ENCODE results near the gene C1QL4. TPM values are rescaled to one million over a fixed set of nuclear protein-coding genes. Genes with fewer than 3 reads are reported as not detected.

C1QL4 gene
- total and polyA plus RNA-seq, 9 of the 15 experiments (the other 6 are each of a cell fraction or from before 2014, with no cell fraction given): 0.08 to 2.1 (median 0.31) TPM

DNA sequence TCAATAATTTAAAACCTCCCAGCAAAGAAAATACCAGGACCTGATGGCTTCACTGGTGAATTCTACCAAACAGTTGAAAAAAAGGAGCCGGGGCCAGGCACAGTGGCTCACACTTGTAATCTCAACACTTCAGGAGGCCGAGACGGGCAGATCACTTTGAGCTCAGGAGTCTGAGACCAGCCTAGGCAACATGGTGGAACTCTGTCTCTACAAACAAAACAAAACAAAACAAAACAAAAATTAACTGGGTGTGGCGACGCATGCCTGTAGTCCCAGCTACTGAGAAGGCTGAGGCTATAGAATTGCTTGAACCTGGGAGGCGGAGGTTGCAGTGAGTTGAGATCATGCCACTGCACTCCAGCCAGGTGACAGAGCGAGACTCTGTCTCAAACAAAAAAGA, 27.6 kb downstream of the C1QL4 start:
- ChIA-PET POLR2A (interaction anchor here (0.6 to 1.5 kb wide), 3 partner anchors 9 to 33 kb away, joined by 3 to 4 read pairs (median 4); partner anchors contain the start of gene TROAP), CTCF (ENCODE audit: low intra/inter-chr PET ratio) (interaction anchor here (0.7 kb wide), 1 partner anchor 22 kb away, joined by 3 read pairs; no protein-coding TSS in a partner anchor)
- Histone ChIP-seq H3K4me2 (ENCODE audit: insufficient read depth, low read length) (no peak overlapping the region), H3K4me1 (replicated peaks in 1 of 2; ENCODE audit: control insufficient read depth in 2 of 2, insufficient read depth in 2 of 2, low read length in 2 of 2) (peaks cover 10 to 14% of the 10 kb centered on the region in 2 experiments; a peak in 3 of 5 replicates), H2AFZ (ENCODE audit: low read depth, low read length) (peak overlapping the region; percentile 88), H4K20me1 (replicated peaks; ENCODE audit: control insufficient read depth, insufficient read depth, low read length) (no peaks in the 10 kb centered on the region), H3K9ac (ENCODE audit: insufficient read depth in 1 of 2, low read depth in 2 of 2, low read length in 2 of 2) (peak overlapping the region; percentile 3 to 48; a peak in 2 of 4 replicates), H3K27me3 (ENCODE audit: control insufficient read depth in 2 of 2, insufficient read depth in 2 of 2, low read length in 2 of 2) (no peaks in the 10 kb centered on the region), H3K4me3 (no peak overlapping the region), H3K9me1 (ENCODE audit: control insufficient read depth, insufficient read depth, low read length) (no peaks in the 10 kb centered on the region), H3K9me3 (replicated peaks; ENCODE audit: control insufficient read depth, insufficient read depth, low read depth, low read length) (no peaks in the 10 kb centered on the region), H3K27ac (ENCODE audit: extremely low read depth, low read depth, low read length) (peak overlapping the region; percentile 10; the same call in 1 of the 3 replicates), H3K79me2 (ENCODE audit: control insufficient read depth, insufficient read depth, low read length) (no peaks in the 10 kb centered on the region), H3K36me3 (ENCODE audit: control insufficient read depth, insufficient read depth, low read length) (no peaks in the 10 kb centered on the region)
- DNase-seq (ENCODE audit: extremely low read depth in 1 of 4, low spot score in 3 of 4): peak in 1 of 4 experiments; percentile 50
- peak; percentile 84 for ATAC-seq
- intact Hi-C loops (cut with micrococcal nuclease) (no loop called here), in situ Hi-C loops (cut with MboI) (no loop called here)
- TF ChIP-seq NCOA4 (IDR thresholded peaks at IDR 0.05; ENCODE audit: partially characterized antibody) (no peak), SMAD4 (CRISPR knock-in tag; conservative IDR thresholded peaks at IDR 0.05) (0 out of 2 replicates have a peak, but pooled peaks have one; percentile 21), KAT8 (IDR thresholded peaks at IDR 0.05; ENCODE audit: low read depth) (no peak), NRF1 (conservative IDR thresholded peaks at IDR 0.05 in 1 of 2, IDR thresholded peaks at IDR 0.05 in 1 of 2) (0 out of 4 replicates have a peak, but pooled peaks of 1 of the 2 experiments have one; percentile 22)
- FAIRE-seq: no peak
- 26% methylated on average over 7 of the region's 7 CpGs for WGBS (ENCODE audit: insufficient coverage, low coverage, missing lambda C conversion rate)
- BruUV-seq (replicated peaks): no TSS peak

All from K562 (cell line).